Small intestine (tissue), 7 donors: Measurements from ENCODE around the gene CRAT. TPM values are rescaled to one million over a fixed set of nuclear protein-coding genes. Genes with fewer than 3 reads are reported as not detected.
A peak's percentile ranks its signal among the peaks of the same experiment; 100 is the strongest.

ENCODE experiments used
- DNase-seq, 2 donors: peaks; one replicate each; pipeline versions ENCODE4 v3.0.0 to v3.0.0-alpha.2; 2013
- FAIRE-seq: peaks from 2 replicates; lab custom pipeline; 2012; peaks lifted over from hg19 to GRCh38; lab: Jason Lieb, UNC
- H3K27ac ChIP-seq, 3 donors: one replicate each; pipeline ENCODE4 v1.5.1; 2013; ENCODE audit warnings: low read length in 2 of 3, mild to moderate bottlenecking in 2 of 3, control low read depth in 1 of 3, inconsistent platforms in 1 of 3, low read depth in 1 of 3, moderate library complexity in 1 of 3
- H3K27me3 ChIP-seq, 3 donors: one replicate each; pipeline ENCODE4 v1.6.1; 2013; ENCODE audit warnings: low read length in 3 of 3, inconsistent platforms in 1 of 3; ENCODE audit not compliant: control insufficient read depth in 3 of 3, insufficient read depth in 3 of 3
- H3K36me3 ChIP-seq, 3 donors: one replicate each; pipeline ENCODE4 v1.6.1; 2013; ENCODE audit warnings: low read length in 3 of 3, inconsistent platforms in 1 of 3, low read depth in 1 of 3, mild to moderate bottlenecking in 1 of 3, moderate library complexity in 1 of 3; ENCODE audit not compliant: control insufficient read depth in 3 of 3, insufficient read depth in 2 of 3
- H3K4me1 ChIP-seq, 3 donors: one replicate each; pipeline ENCODE4 v1.6.1; 2013; ENCODE audit warnings: low read length in 2 of 3, inconsistent platforms in 1 of 3, low read depth in 1 of 3, mild to moderate bottlenecking in 1 of 3, moderate library complexity in 1 of 3; ENCODE audit not compliant: control insufficient read depth in 3 of 3, insufficient read depth in 2 of 3
- H3K4me3 ChIP-seq, 3 donors: one replicate each; pipeline ENCODE4 v1.5.1; 2013; ENCODE audit warnings: low read length in 3 of 3, control low read depth in 1 of 3, inconsistent platforms in 1 of 3, low read depth in 1 of 3, mild to moderate bottlenecking in 1 of 3, moderate library complexity in 1 of 3
- H3K9me3 ChIP-seq, 2 donors: one replicate each; pipeline ENCODE4 v1.6.1; 2013; ENCODE audit warnings: low read depth in 1 of 2, low read length in 1 of 2; ENCODE audit not compliant: control insufficient read depth in 2 of 2, insufficient read depth in 1 of 2
- WGBS, 3 donors: extraction: QIAGEN DNeasy Blood & Tissue Kit; methylation state at CpG; one replicate each; pipeline ENCODE4 v1.1.7; 2013; 5-methylcytosine and 5-hydroxymethylcytosine counted together
- polyA plus RNA-seq, 4 donors: library from polyadenylated mRNA; stranded (reverse) in 3 of 4; unstranded in 1 of 4; fragments of 200-250 nt in 3 of 4; fragments of 120-200 nt in 1 of 4; gene quantifications; one replicate each; pipeline versions ENCODE4 v1.2.1 to v1.2.3, GENCODE V29; 2013
- donor health status: healthy with polysubstance abuse.
- donor health status: control.
- donor health status: control.
- donor health status: Bipolar disorder and iron deficiency.
- donor health status: healthy.

The CRAT gene
- polyA plus RNA-seq, 4 donors, result 55.0 to 122 (median 97.7) TPM

- no peak for FAIRE-seq
- WGBS, 3 donors, result 2 to 6% (median 3%) methylated on average over 56 to 64 of the region's 64 CpGs
- Histone ChIP-seq H3K27ac (peak overlapping the region; percentile 58 to 93 (median 71)), H3K27me3 (no peaks in the 10 kb centered on the region), H3K4me3 (peak overlapping the region; percentile 67 to 76 (median 73)), H3K9me3 (no peaks in the 10 kb centered on the region), H3K4me1 (peaks cover 0 to 26% (median 2%) of the 10 kb centered on the region in 3 donors), H3K36me3 (peaks cover 0 to 39% (median 0%) of the 10 kb centered on the region in 3 donors)
- DNase-seq, result peak in 1 of 2 donors; percentile 33
Measured at GRCh38 chr9:129109952-129110739, 447 bp downstream of the CRAT start.

GRCh38 chr9:129109537-129109903 lies 1.1 kb downstream of the CRAT start:
- peaks cover 0 to 24% (median 2%) of the 10 kb centered on the region in 3 donors for H3K4me1 ChIP-seq
- WGBS, 3 donors, result 16 to 61% (median 33%) methylated on average over 7 of the region's 7 CpGs
- no peaks in the 10 kb centered on the region for H3K27me3 ChIP-seq
- FAIRE-seq, result no peak
- peak overlapping the region in 2 of 3 donors; percentile 5 to 76 for H3K4me3 ChIP-seq
- H3K27ac ChIP-seq, result no peak overlapping the region
- peak in 1 of 2 donors; percentile 46 for DNase-seq
- H3K36me3 ChIP-seq, result peaks cover 0 to 39% (median 0%) of the 10 kb centered on the region in 3 donors
- no peaks in the 10 kb centered on the region for H3K9me3 ChIP-seq

- FAIRE-seq (no peak), DNase-seq (peak in 1 of 2 donors; percentile 62)
- Histone ChIP-seq H3K36me3 (peaks cover 0 to 41% (median 0%) of the 10 kb centered on the region in 3 donors), H3K27ac (no peak overlapping the region), H3K9me3 (no peaks in the 10 kb centered on the region), H3K4me3 (peak overlapping the region in 2 of 3 donors; percentile 5 to 76), H3K27me3 (no peaks in the 10 kb centered on the region), H3K4me1 (peaks cover 0 to 24% (median 0%) of the 10 kb centered on the region in 3 donors)
- 19 to 65% (median 31%) methylated on average over 10 of the region's 10 CpGs for whole genome bisulfite sequencing, 3 donors
Measured at GRCh38 chr9:129108805-129109536, 1.6 kb downstream of the CRAT start.

GRCh38 chr9:129108083-129108804 lies 2.3 kb downstream of the CRAT start:
- 44 to 77% (median 66%) methylated on average over 12 to 13 of the region's 13 CpGs for WGBS, 3 donors
- Histone ChIP-seq H3K4me3 (peak overlapping the region in 1 of 3 donors; percentile 76), H3K9me3 (no peaks in the 10 kb centered on the region), H3K27ac (no peak overlapping the region), H3K36me3 (peaks cover 0 to 48% (median 0%) of the 10 kb centered on the region in 3 donors), H3K4me1 (peaks cover 0 to 24% (median 0%) of the 10 kb centered on the region in 3 donors), H3K27me3 (no peaks in the 10 kb centered on the region)
- FAIRE-seq (no peak), DNase-seq (no peak)

GRCh38 chr9:129107651-129108050 lies 2.9 kb downstream of the CRAT start:
- no peak overlapping the region for H3K4me3 ChIP-seq
- peaks cover 0 to 53% (median 0%) of the 10 kb centered on the region in 3 donors for H3K36me3 ChIP-seq
- H3K9me3 ChIP-seq, result no peaks in the 10 kb centered on the region
- WGBS, 3 donors, result 90 to 94% (median 93%) methylated on average over 13 of the region's 13 CpGs
- no peak overlapping the region for H3K27ac ChIP-seq
- FAIRE-seq, result no peak
- peaks cover 0 to 24% (median 0%) of the 10 kb centered on the region in 3 donors for H3K4me1 ChIP-seq
- DNase-seq, result no peak
- no peaks in the 10 kb centered on the region for H3K27me3 ChIP-seq

GRCh38 chr9:129105857-129106694 lies 4.5 kb downstream of the CRAT start:
- no peak for DNase-seq
- 80 to 89% (median 84%) methylated on average over 13 to 17 of the region's 17 CpGs for WGBS, 3 donors
- Histone ChIP-seq H3K36me3 (peaks cover 0 to 68% (median 2%) of the 10 kb centered on the region in 3 donors), H3K27ac (no peak overlapping the region), H3K27me3 (no peaks in the 10 kb centered on the region), H3K4me1 (peaks cover 0 to 23% (median 0%) of the 10 kb centered on the region in 3 donors), H3K9me3 (no peaks in the 10 kb centered on the region), H3K4me3 (no peak overlapping the region)
- FAIRE-seq, result no peak

GRCh38 chr9:129104051-129104450 lies 6.5 kb downstream of the CRAT start:
- FAIRE-seq, result no peak
- no peak for DNase-seq
- Histone ChIP-seq H3K9me3 (no peaks in the 10 kb centered on the region), H3K27me3 (no peaks in the 10 kb centered on the region), H3K36me3 (peaks cover 2 to 82% (median 2%) of the 10 kb centered on the region in 3 donors), H3K4me1 (peaks cover 0 to 14% (median 0%) of the 10 kb centered on the region in 3 donors), H3K4me3 (no peak overlapping the region), H3K27ac (no peak overlapping the region)
- WGBS, 3 donors, result 78 to 91% (median 89%) methylated on average over 11 of the region's 11 CpGs
